HG03565 (cell line): Measurements from ENCODE around the gene STXBP2.
"Not testable (repeated sequence)": the region's sequence is repeated elsewhere in the genome, so short reads cannot be mapped to it uniquely, and the experiment has no call there.

ENCODE experiments used
- ATAC-seq: cut with Tn5 transposase; IDR thresholded peaks from one replicate; pipeline ENCODE4 v1.9.1; 2021; ENCODE audit warnings: mild to moderate bottlenecking, moderate library complexity; ENCODE audit not compliant: unreplicated experiment

Gene STXBP2

GRCh38 chr19:7631577-7631976, 5.3 kb upstream of the STXBP2 start:
- no peak for ATAC-seq

- no peak for ATAC-seq
Measured at GRCh38 chr19:7632340-7633203, 4.3 kb upstream of the STXBP2 start.

GRCh38 chr19:7633698-7634097, 3.2 kb upstream of the STXBP2 start, which contains the start of gene PCP2:
TSS of gene PCP2 (minus strand) at chr19:7633719. CDS start at chr19:7633457, 262 bp downstream.
- no peak for ATAC-seq

GRCh38 chr19:7635670-7636069, 1.2 kb upstream of the STXBP2 start:
- ATAC-seq, result no peak

- no peak for ATAC-seq
Measured at GRCh38 chr19:7636317-7636690, 606 bp upstream of the STXBP2 start.

GRCh38 chr19:7637374-7638256, 705 bp downstream of the STXBP2 start:
- ATAC-seq, result no peak

- ATAC-seq, result no peak
Measured at GRCh38 chr19:7638802-7639465, 2.0 kb downstream of the STXBP2 start.

GRCh38 chr19:7639863-7640348, 3.0 kb downstream of the STXBP2 start:
- ATAC-seq, result no peak

GRCh38 chr19:7640803-7641202, 3.9 kb downstream of the STXBP2 start:
- ATAC-seq, result no peak

GRCh38 chr19:7641290-7642276, 4.7 kb downstream of the STXBP2 start:
- no peak for ATAC-seq

- ATAC-seq, result no peak
Measured at GRCh38 chr19:7642295-7643030, 5.6 kb downstream of the STXBP2 start.

GRCh38 chr19:7643031-7643415, 6.1 kb downstream of the STXBP2 start:
- ATAC-seq, result no peak

- ATAC-seq, result not testable (repeated sequence)
Measured at GRCh38 chr19:7643629-7644549, 7.0 kb downstream of the STXBP2 start.

GRCh38 chr19:7644550-7644877, 7.6 kb downstream of the STXBP2 start:
- no peak for ATAC-seq

- no peak for ATAC-seq
Measured at GRCh38 chr19:7645163-7645562, 8.3 kb downstream of the STXBP2 start.

GRCh38 chr19:7645656-7646425, 8.9 kb downstream of the STXBP2 start:
- no peak for ATAC-seq

- ATAC-seq, result no peak
Measured at GRCh38 chr19:7646426-7646700, 9.5 kb downstream of the STXBP2 start.

- ATAC-seq, result no peak
Measured at GRCh38 chr19:7647156-7647555, 10.2 kb downstream of the STXBP2 start.
